ENCODE results near the gene DHRSX. TPM values are rescaled to one million over a fixed set of nuclear protein-coding genes. Genes with fewer than 3 reads are reported as not detected.
"Not testable (repeated sequence)": the region's sequence is repeated elsewhere in the genome, so short reads cannot be mapped to it uniquely, and the experiment has no call there.

Gene DHRSX
- total RNA-seq, 1 donor from 2014 or later = 19.0 TPM

DNA sequence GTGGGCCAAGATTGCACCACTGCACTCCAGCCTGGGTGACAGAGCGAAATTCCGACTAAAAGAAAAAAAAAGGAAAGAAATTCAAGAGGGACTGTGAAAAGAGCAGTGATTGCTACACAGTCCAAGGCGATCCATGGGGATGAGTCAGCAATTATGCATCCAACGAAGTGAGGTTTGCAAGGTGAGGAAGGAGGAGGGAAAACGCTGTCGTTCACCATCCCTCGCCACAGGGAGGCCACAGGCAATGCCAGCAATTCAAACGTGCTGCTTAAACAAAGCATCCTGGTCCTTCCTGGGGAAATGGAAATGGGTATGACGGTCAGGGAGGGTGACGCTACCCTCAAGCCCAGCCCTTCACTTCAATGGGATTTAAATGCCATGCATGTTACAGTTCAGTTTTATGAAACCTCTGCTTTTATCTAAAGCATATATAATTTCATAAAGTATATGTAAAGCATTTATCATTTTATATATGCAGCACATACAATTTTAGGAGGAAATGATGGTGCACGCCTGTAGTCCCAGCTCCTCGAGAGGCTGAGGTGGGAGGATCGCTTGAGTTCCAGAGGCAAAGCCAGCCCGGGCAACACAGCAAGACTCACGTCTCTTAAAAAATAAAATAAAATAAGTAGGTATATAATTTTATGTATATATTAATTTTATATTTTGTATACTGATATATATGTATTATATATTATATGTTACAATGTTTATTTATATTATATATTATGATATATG lies 108.7 kb downstream of the DHRSX start:
- FAIRE-seq (peak; percentile 100), DNase-seq (ENCODE audit: low read depth) (peak; percentile 96)
- no peak overlapping the region for H3K4me3 ChIP-seq (ENCODE audit: low read depth, low read length)

DNA sequence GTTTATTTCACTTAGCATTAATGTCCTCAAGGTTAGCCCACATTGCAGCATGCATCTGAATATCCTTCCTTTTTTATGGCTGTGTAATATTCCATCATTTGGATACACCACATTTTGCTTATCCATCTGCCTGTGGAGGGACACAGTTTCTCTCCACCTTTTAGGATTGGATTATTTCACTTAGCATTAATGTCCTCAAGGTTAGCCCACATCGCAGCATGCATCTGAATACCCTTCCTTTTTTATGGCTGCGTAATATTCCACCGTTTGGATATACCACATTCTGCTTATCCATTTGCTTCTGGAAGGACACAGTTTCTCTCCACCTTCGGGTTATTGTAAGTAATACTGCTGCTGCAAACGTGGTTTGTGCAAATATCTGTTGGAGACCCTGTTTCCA lies 110.0 kb downstream of the DHRSX start:
- FAIRE-seq = no peak
- TF ChIP-seq, protein P1, sequence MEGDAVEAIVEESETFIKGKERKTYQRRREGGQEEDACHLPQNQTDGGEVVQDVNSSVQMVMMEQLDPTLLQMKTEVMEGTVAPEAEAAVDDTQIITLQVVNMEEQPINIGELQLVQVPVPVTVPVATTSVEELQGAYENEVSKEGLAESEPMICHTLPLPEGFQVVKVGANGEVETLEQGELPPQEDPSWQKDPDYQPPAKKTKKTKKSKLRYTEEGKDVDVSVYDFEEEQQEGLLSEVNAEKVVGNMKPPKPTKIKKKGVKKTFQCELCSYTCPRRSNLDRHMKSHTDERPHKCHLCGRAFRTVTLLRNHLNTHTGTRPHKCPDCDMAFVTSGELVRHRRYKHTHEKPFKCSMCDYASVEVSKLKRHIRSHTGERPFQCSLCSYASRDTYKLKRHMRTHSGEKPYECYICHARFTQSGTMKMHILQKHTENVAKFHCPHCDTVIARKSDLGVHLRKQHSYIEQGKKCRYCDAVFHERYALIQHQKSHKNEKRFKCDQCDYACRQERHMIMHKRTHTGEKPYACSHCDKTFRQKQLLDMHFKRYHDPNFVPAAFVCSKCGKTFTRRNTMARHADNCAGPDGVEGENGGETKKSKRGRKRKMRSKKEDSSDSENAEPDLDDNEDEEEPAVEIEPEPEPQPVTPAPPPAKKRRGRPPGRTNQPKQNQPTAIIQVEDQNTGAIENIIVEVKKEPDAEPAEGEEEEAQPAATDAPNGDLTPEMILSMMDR (IDR thresholded peaks at IDR 0.05; ENCODE audit: insufficient read depth, low read length, severe bottlenecking) = no peak
- Histone ChIP-seq H3K27me3 (ENCODE audit: control insufficient read depth, insufficient read depth, low read length) (no peaks in the 10 kb centered on the region), H3K4me3 (ENCODE audit: low read depth, low read length) (no peak overlapping the region), H3K36me3 (ENCODE audit: control insufficient read depth, insufficient read depth, low read length) (peaks cover 5% of the 10 kb centered on the region)
- DNase-seq (ENCODE audit: low read depth) = no peak

More for the DNA sequence above, 108.7 kb downstream of the DHRSX start:
- H3K36me3 ChIP-seq (ENCODE audit: control insufficient read depth, insufficient read depth, low read length) = peaks cover 5% of the 10 kb centered on the region
- no peaks in the 10 kb centered on the region for H3K27me3 ChIP-seq (ENCODE audit: control insufficient read depth, insufficient read depth, low read length)
- TF ChIP-seq, protein P1 (IDR thresholded peaks at IDR 0.05; ENCODE audit: insufficient read depth, low read length, severe bottlenecking) = peak; percentile 46

DNA sequence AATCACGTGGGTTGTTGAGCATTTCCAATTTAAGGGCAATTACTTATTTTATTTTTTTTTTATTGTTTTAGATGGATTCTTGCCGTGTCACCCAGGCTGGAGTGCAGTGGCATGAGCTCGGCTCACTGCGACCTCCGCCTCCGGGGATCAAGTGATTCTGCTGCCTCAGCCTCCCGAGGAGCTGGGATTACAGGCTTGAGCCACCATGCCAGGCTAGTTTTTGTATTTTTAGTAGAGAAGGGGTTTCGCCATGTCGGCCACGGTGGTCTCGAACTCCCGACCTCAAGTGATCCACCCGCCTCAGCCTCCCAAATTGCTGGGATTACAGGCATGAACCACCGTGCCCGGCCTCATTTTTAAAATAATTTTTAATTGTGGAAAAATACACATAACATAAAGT lies 111.0 kb downstream of the DHRSX start:
- H3K27me3 ChIP-seq (ENCODE audit: control insufficient read depth, insufficient read depth, low read length); DNase-seq (ENCODE audit: low read depth); H3K4me3 ChIP-seq (ENCODE audit: low read depth, low read length); FAIRE-seq; H3K36me3 ChIP-seq (ENCODE audit: control insufficient read depth, insufficient read depth, low read length): not testable (repeated sequence)

DNA sequence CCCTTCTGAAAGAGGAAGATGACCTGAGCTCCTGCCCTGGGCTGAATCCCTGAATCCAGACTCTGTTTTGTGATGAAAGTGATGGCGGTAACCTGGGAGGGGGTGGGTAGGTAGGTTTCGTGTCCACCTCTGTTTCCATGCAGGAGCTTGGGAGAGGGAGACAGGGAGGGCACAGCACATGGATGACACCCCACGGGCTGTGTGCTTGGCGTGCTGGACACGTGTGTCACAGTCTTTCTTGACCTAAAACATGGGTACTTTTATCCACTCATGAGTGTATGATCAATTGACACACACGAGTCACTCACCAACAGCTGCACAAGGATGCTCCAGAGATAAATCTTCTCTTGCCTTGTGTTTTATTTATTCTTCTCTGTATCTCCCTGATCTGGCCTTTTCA lies 111.5 kb downstream of the DHRSX start:
- no peak for DNase-seq (ENCODE audit: low read depth)
- TF ChIP-seq, protein P1 (IDR thresholded peaks at IDR 0.05; ENCODE audit: insufficient read depth, low read length, severe bottlenecking) = no peak
- H3K36me3 ChIP-seq (ENCODE audit: control insufficient read depth, insufficient read depth, low read length) = peaks cover 6% of the 10 kb centered on the region
- no peaks in the 10 kb centered on the region for H3K27me3 ChIP-seq (ENCODE audit: control insufficient read depth, insufficient read depth, low read length)
- H3K4me3 ChIP-seq (ENCODE audit: low read depth, low read length) = no peak overlapping the region
- no peak for FAIRE-seq

DNA sequence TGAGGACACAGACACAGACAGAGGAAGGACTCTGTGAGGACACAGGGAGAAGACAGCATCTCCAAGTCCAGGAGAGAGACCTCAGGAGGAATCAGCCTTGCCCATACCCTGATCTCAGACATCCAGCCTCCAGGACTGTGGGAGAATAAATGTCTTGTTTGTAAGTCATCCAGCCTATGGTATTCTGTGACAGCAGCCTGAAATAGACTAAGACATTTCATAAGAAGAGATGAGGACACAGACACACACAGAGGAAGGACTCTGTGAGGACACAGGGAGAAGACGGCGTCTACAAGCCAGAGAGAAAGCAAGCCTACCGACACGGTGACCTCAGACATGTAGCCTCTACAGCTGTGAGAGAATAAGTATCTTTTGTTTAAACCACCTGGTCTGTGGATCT lies 112.1 kb downstream of the DHRSX start:
- TF ChIP-seq, protein P1 (IDR thresholded peaks at IDR 0.05; ENCODE audit: insufficient read depth, low read length, severe bottlenecking) = no peak
- Histone ChIP-seq H3K36me3 (ENCODE audit: control insufficient read depth, insufficient read depth, low read length) (peaks cover 6% of the 10 kb centered on the region), H3K4me3 (ENCODE audit: low read depth, low read length) (no peak overlapping the region), H3K27me3 (ENCODE audit: control insufficient read depth, insufficient read depth, low read length) (no peaks in the 10 kb centered on the region)
- DNase-seq (ENCODE audit: low read depth) = no peak
- FAIRE-seq = no peak

DNA sequence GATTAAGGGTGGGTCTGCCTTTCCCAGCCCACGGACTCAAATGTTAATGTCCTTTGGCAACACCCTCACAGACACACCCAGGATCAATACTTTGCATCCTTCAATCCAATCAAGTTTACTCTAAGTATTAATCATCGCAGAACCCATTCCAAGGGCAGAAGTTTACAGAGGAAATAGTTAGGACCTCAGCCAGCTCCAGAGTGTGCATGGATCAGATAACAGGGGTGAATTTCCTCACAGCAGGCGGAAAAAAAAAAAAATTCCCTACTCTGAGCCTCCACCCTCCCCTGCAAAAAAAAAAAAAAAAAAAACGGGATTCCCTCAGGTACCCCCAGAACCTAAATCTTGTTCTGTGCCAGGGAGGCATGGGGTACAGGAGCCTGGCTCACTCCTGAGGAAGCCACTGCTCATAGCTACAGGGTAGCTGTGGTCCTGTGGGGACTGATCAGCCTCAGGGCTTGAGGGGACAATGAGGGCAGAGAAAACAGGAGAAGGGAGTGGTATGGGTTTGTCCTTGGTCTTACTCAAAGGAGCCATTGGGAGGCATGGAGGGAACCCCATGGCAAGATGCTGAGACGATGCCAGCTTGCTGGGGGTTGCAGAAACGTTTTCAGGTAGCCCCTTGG lies 113.0 kb downstream of the DHRSX start:
- H3K27me3 ChIP-seq (ENCODE audit: control insufficient read depth, insufficient read depth, low read length) = no peaks in the 10 kb centered on the region
- TF ChIP-seq, protein P1 (IDR thresholded peaks at IDR 0.05; ENCODE audit: insufficient read depth, low read length, severe bottlenecking) = no peak
- DNase-seq (ENCODE audit: low read depth) (no peak), FAIRE-seq (no peak)
- no peak overlapping the region for H3K4me3 ChIP-seq (ENCODE audit: low read depth, low read length)
- H3K36me3 ChIP-seq (ENCODE audit: control insufficient read depth, insufficient read depth, low read length) = peaks cover 6% of the 10 kb centered on the region
